SKM-1 (cell line): ENCODE data around the gene TSPO.

Source experiments
- DNase-seq: peaks from one replicate; lab custom pipeline; 2025; ENCODE audit not compliant: unreplicated experiment; lab: John Stamatoyannopoulos, UW

The TSPO gene

GRCh38 chr22:43174941-43175531 lies 23.7 kb downstream of the TSPO start:
- DNase-seq: no peak

GRCh38 chr22:43176090-43176489 lies 24.7 kb downstream of the TSPO start:
- DNase-seq: no peak

GRCh38 chr22:43177479-43177878 lies 26.1 kb downstream of the TSPO start:
- no peak for DNase-seq

GRCh38 chr22:43179146-43179910 lies 28.0 kb downstream of the TSPO start:
- DNase-seq: no peak

- DNase-seq: no peak
These were observed 28.5 kb downstream of the TSPO start for GRCh38 chr22:43179911-43180195.

- no peak for DNase-seq
These were observed 29.3 kb downstream of the TSPO start for GRCh38 chr22:43180670-43181069.

- no peak for DNase-seq
These were observed 30.1 kb downstream of the TSPO start for GRCh38 chr22:43181321-43182076.

GRCh38 chr22:43182118-43182517 lies 30.8 kb downstream of the TSPO start:
- no peak for DNase-seq

- no peak for DNase-seq
These were observed 31.4 kb downstream of the TSPO start for GRCh38 chr22:43182726-43183125.

GRCh38 chr22:43183496-43184277 lies 32.3 kb downstream of the TSPO start:
- no peak for DNase-seq

GRCh38 chr22:43185860-43186261 lies 34.5 kb downstream of the TSPO start:
- DNase-seq: no peak

GRCh38 chr22:43186272-43187170 lies 35.2 kb downstream of the TSPO start, which contains the start of gene TTLL12:
Gene TTLL12 (minus strand): TSS chr22:43187134. CDS start chr22:43187069, 65 bp downstream.
- DNase-seq: no peak

- DNase-seq: peak; percentile 89
These were observed 36.1 kb downstream of the TSPO start for GRCh38 chr22:43187171-43188099.

- no peak for DNase-seq
These were observed 37.6 kb downstream of the TSPO start for GRCh38 chr22:43188829-43189545.

- DNase-seq: no peak
These were observed 40.5 kb downstream of the TSPO start for GRCh38 chr22:43191831-43192230.

GRCh38 chr22:43197271-43197941 lies 46.0 kb downstream of the TSPO start:
- no peak for DNase-seq

- no peak for DNase-seq
These were observed 46.8 kb downstream of the TSPO start for GRCh38 chr22:43198126-43198525.

- no peak for DNase-seq
These were observed 47.6 kb downstream of the TSPO start for GRCh38 chr22:43198936-43199335.
